ENCODE results near the gene KCNIP3.
"Not testable (repeated sequence)": the region's sequence is repeated elsewhere in the genome, so short reads cannot be mapped to it uniquely, and the experiment has no call there.

KCNIP3 gene

DNA sequence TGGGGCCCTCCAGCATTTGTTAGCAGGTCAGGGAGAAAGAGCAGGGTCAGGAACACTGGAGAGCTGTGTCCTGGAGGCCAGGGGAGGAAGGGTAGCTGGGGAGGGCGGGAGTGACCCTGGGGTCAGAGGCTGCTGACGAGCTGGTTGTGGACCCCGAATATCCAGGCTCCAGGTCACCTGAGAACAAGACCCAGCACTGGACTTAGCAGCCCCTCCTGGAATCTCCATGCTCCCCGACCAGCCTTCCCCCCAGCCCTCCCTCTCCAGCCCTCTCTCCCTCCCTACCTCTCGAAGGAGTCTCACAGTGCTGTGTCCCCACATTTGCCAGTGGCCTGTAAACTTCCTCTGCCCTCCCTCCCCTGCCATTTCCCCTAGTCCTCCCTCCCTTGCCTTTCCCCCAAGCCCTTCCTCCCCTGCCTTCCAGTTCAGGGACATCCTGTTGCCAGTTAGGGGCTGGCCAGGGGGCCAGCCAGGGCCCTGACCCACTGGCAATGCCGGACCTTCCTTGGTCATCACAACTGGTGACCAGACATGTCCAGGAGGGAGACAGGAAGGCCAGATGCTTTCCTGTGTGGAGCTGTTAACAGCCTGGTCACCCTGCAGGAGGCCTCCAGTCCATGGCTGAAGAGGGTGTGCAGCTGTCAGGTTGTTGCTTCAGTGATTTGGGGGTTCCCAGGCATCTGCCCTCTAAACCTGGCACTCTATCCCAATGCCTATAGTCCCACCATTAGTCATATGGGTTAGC is 55.3 kb downstream of the KCNIP3 start:
- no peaks in the 10 kb centered on the region for H3K4me1 ChIP-seq
- no peak overlapping the region for H3K4me3 ChIP-seq (ENCODE audit: low read depth, low read length)
- DNase-seq: no peak
- TF ChIP-seq, protein P1, sequence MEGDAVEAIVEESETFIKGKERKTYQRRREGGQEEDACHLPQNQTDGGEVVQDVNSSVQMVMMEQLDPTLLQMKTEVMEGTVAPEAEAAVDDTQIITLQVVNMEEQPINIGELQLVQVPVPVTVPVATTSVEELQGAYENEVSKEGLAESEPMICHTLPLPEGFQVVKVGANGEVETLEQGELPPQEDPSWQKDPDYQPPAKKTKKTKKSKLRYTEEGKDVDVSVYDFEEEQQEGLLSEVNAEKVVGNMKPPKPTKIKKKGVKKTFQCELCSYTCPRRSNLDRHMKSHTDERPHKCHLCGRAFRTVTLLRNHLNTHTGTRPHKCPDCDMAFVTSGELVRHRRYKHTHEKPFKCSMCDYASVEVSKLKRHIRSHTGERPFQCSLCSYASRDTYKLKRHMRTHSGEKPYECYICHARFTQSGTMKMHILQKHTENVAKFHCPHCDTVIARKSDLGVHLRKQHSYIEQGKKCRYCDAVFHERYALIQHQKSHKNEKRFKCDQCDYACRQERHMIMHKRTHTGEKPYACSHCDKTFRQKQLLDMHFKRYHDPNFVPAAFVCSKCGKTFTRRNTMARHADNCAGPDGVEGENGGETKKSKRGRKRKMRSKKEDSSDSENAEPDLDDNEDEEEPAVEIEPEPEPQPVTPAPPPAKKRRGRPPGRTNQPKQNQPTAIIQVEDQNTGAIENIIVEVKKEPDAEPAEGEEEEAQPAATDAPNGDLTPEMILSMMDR (IDR thresholded peaks at IDR 0.05; ENCODE audit: low read depth, low read length): no peak
- H3K27me3 ChIP-seq: peaks cover 2% of the 10 kb centered on the region; the same call in 1 of the 2 replicates
- no peaks in the 10 kb centered on the region for H3K36me3 ChIP-seq
- no peaks in the 10 kb centered on the region for H3K9me3 ChIP-seq

DNA sequence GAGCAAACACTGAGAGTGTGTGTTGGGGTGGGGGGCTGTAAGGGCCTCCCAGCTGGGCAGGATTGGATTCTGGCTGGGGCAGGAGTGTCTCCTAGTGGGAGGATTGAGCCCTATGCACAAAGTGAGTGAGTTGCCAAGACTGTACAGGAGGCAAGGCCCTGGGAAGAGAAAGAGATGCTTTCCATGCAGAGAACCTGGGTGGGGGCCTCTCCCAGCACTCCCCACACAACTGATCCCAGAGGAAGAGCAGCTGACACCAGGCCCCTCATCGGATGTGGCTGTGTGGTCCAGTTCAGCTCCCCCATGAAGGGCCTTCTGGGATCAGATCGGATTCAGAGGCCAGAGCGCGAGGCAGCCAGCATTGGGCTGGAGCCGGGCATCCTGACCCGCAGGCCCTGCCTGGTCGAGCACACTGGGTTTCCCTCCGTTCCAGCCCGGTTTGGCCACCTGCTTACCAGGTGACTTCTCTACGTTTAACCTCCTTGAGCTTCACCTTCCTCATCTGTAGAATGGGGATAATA is 56.0 kb downstream of the KCNIP3 start:
- no peak overlapping the region for H3K4me3 ChIP-seq (ENCODE audit: low read depth, low read length)
- no peaks in the 10 kb centered on the region for H3K27me3 ChIP-seq
- no peaks in the 10 kb centered on the region for H3K9me3 ChIP-seq
- no peak for DNase-seq
- TF ChIP-seq, protein P1 (IDR thresholded peaks at IDR 0.05; ENCODE audit: low read depth, low read length): no peak
- no peaks in the 10 kb centered on the region for H3K4me1 ChIP-seq
- no peaks in the 10 kb centered on the region for H3K36me3 ChIP-seq

DNA sequence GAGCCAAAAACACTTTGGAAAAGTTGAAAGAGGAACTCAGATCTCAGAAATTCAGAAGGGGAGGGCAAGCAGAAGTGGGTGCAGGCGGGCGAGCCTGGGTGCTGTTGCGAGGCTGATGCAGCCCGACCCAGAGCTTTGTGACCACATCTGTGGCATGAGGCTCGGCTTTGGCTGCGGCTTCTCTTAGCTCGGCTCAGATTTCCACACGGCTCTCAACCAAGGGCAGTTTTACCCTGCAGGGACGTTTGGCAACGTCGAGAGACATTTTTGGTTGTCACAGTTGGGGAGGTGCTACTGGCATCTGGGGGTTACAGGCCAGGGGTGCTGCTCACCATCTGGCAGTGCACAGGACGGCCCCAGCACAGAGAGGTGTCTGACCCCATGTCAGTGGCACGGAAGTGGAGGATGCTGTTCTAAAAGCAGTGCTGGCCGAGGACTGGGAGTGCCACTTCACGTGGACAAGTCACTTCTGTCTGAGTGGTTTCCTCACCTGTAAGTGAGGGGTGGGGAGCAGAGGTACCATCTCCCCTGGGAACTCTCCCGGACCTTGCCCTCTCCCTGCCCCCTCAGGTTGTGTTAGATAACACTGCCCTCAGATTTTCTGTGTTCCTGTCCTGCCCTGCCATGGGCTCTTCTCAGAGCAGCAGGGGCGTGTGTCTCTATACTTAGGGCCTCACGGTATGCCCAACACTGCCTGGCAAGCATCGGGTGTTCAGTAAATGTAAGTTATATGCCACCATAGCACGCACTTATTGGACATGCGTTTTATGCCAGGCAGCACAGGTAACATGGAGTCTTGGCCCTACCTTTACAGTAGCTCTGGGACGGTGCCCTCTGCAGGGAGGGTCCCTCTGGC is 56.7 kb downstream of the KCNIP3 start:
- H3K27me3 ChIP-seq: no peaks in the 10 kb centered on the region
- no peaks in the 10 kb centered on the region for H3K4me1 ChIP-seq
- DNase-seq: no peak
- H3K9me3 ChIP-seq: no peaks in the 10 kb centered on the region
- no peak overlapping the region for H3K4me3 ChIP-seq (ENCODE audit: low read depth, low read length)
- H3K36me3 ChIP-seq: no peaks in the 10 kb centered on the region
- TF ChIP-seq, protein P1 (IDR thresholded peaks at IDR 0.05; ENCODE audit: low read depth, low read length): no peak

GRCh38 chr2:95354469-95354901 is 57.3 kb downstream of the KCNIP3 start:
- DNase-seq: no peak
- Histone ChIP-seq H3K36me3 (no peaks in the 10 kb centered on the region), H3K9me3 (no peaks in the 10 kb centered on the region), H3K4me1 (no peaks in the 10 kb centered on the region), H3K4me3 (ENCODE audit: low read depth, low read length) (no peak overlapping the region), H3K27me3 (no peaks in the 10 kb centered on the region)
- TF ChIP-seq, protein P1 (IDR thresholded peaks at IDR 0.05; ENCODE audit: low read depth, low read length): no peak

DNA sequence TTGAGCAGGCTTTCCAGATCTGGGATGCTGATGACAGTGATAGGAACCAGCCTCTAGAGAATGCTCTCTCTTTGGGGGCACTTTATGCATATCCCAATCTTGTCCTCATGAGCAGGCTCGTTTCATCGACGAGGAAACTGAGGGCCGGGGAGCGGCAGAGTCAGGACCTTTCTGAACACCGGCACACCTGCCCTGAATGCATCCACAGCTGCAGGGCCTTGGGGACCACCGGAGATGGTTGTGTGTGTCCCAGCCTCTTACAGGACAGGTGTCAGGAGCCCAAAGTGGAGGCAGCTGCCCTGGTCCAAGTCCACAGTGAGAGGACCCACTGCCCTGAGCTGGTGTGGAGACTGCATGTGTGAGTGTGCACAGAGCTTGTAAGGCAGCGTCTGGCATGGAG is 57.8 kb downstream of the KCNIP3 start:
- TF ChIP-seq, protein P1 (IDR thresholded peaks at IDR 0.05; ENCODE audit: low read depth, low read length): no peak

DNA sequence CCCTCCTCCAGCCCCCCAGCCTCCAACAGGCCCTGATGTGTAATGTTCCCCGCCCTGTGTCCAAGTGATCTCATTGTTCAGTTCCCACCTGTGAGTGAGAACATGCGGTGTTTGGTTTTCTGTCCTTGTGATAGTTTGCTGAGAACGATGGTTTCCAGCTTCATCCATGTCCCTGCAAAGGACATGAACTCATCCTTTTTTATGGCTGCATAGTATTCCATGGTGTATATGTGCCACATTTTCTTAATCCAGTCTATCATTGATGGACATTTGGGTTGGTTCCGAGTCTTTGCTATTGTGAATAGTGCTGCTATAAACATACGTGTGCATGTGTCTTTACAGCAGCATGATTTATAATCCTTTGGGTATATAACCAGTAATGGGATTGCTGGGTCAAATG is 58.3 kb downstream of the KCNIP3 start:
- H3K4me3 ChIP-seq (ENCODE audit: low read depth, low read length); H3K4me1 ChIP-seq; H3K36me3 ChIP-seq; H3K27me3 ChIP-seq; H3K9me3 ChIP-seq; DNase-seq: not testable (repeated sequence)

More for the DNA sequence above, 57.8 kb downstream of the KCNIP3 start:
- Histone ChIP-seq H3K36me3 (no peaks in the 10 kb centered on the region), H3K9me3 (no peaks in the 10 kb centered on the region), H3K4me1 (no peaks in the 10 kb centered on the region), H3K4me3 (ENCODE audit: low read depth, low read length) (no peak overlapping the region), H3K27me3 (no peaks in the 10 kb centered on the region)
- DNase-seq: no peak

Measured in BE2C (cell line).